H1 (cell line): ENCODE data around the gene PLXNA4. TPM values are rescaled to one million over a fixed set of nuclear protein-coding genes. Genes with fewer than 3 reads are reported as not detected.

Experiments used
- CTCF ChIA-PET: fragments of 300-600 bp; sonication (Branson Sonifier 250); formaldehyde crosslinking; loops from one replicate; lab custom pipeline; 2021; ENCODE audit not compliant: partially characterized antibody; lab: Charles Lee
- POLR2A ChIA-PET: fragments of 300-600 bp; sonication (Branson Sonifier 250); formaldehyde crosslinking; loops from one replicate; lab custom pipeline; 2021; ENCODE audit warnings: inconsistent platforms; ENCODE audit not compliant: partially characterized antibody; lab: Charles Lee
- DNase-seq, 2 experiments: peaks; one replicate each; pipeline versions ENCODE4 v3.0.0 to v3.0.0-alpha.2; 2010 to 2022; ENCODE audit warnings: low spot score in 2 of 2, low read depth in 1 of 2, mixed read lengths in 1 of 2
- FAIRE-seq: peaks from 2 replicates; lab custom pipeline; 2011; peaks lifted over from hg19 to GRCh38; lab: Jason Lieb, UNC
- H2AFZ ChIP-seq: 2 replicates; pipeline ENCODE4 v1.8.1; 2012; ENCODE audit warnings: low read length, inconsistent platforms
- H2AK5ac ChIP-seq: 2 replicates; pipeline ENCODE4 v1.6.1; 2013; ENCODE audit warnings: low read depth, low read length
- H2BK120ac ChIP-seq: replicated peaks from 2 replicates; pipeline ENCODE3; 2013; ENCODE audit warnings: low read depth, low read length, inconsistent platforms
- H2BK12ac ChIP-seq: 2 replicates; pipeline ENCODE4 v1.6.1; 2013; ENCODE audit warnings: low read depth, low read length
- H2BK15ac ChIP-seq: 2 replicates; pipeline ENCODE4 v1.6.1; 2013; ENCODE audit warnings: low read length
- H2BK20ac ChIP-seq: 2 replicates; pipeline ENCODE4 v1.6.1; 2013; ENCODE audit warnings: low read length
- H2BK5ac ChIP-seq: 2 replicates; pipeline ENCODE4 v1.6.1; 2013; ENCODE audit warnings: low read depth, low read length
- H3K14ac ChIP-seq: 2 replicates; pipeline ENCODE4 v1.6.1; 2013; ENCODE audit warnings: inconsistent platforms; ENCODE audit not compliant: insufficient read length
- H3K18ac ChIP-seq: 2 replicates; pipeline ENCODE4 v1.6.1; 2013; ENCODE audit warnings: low read length; ENCODE audit errors: extremely low read depth
- H3K23ac ChIP-seq: 2 replicates; pipeline ENCODE4 v1.6.1; 2013; ENCODE audit warnings: inconsistent platforms; ENCODE audit not compliant: insufficient read length
- H3K23me2 ChIP-seq: 2 replicates; pipeline ENCODE4 v1.6.1; 2013; ENCODE audit warnings: low read depth, low read length
- H3K27ac ChIP-seq: 2 replicates; pipeline ENCODE4 v1.6.1; 2011; ENCODE audit warnings: low read depth, low read length, inconsistent platforms
- H3K27me3 ChIP-seq, 4 experiments: replicated peaks in 1 of 4; 1 replicate in 1 of 4; 2 replicates in 3 of 4; pipeline versions ENCODE4 v1.6.1 to v1.8.1; 2011 to 2013; ENCODE audit warnings: low read length in 3 of 4, mild to moderate bottlenecking in 3 of 4, inconsistent platforms in 2 of 4, mixed read lengths in 2 of 4, moderate library complexity in 1 of 4; ENCODE audit not compliant: control insufficient read depth in 3 of 4, insufficient read depth in 3 of 4; ENCODE audit errors: extremely low read depth in 1 of 4
- H3K36me3 ChIP-seq, 4 experiments: 2 replicates each; pipeline versions ENCODE4 v1.6.1 to v1.8.1; 2011 to 2013; ENCODE audit warnings: mild to moderate bottlenecking in 4 of 4, low read length in 3 of 4, moderate library complexity in 2 of 4, control low read depth in 1 of 4, inconsistent platforms in 1 of 4; ENCODE audit not compliant: insufficient read depth in 4 of 4, control insufficient read depth in 2 of 4
- H3K4ac ChIP-seq: replicated peaks from 2 replicates; pipeline ENCODE3; 2013; ENCODE audit warnings: low read length, low read depth, mixed read lengths, inconsistent platforms; ENCODE audit not compliant: insufficient read length
- H3K4me1 ChIP-seq, 4 experiments: replicated peaks in 1 of 4; 1 replicate in 1 of 4; 2 replicates in 3 of 4; pipeline versions ENCODE4 v1.6.1 to v1.8.1; 2011 to 2013; ENCODE audit warnings: low read length in 3 of 4, inconsistent platforms in 2 of 4, mixed read lengths in 1 of 4; ENCODE audit not compliant: insufficient read depth in 4 of 4, control insufficient read depth in 3 of 4
- H3K4me2 ChIP-seq, 2 experiments: 2 replicates each; pipeline versions ENCODE4 v1.6.1 to v1.8.1; 2011 to 2013; ENCODE audit warnings: low read depth in 2 of 2, low read length in 2 of 2, control low read depth in 1 of 2, inconsistent platforms in 1 of 2, mild to moderate bottlenecking in 1 of 2; ENCODE audit not compliant: insufficient read depth in 1 of 2
- H3K4me3 ChIP-seq, 4 experiments: fragments of 200-600, 300-600 bp in 1 of 4; sonication (generic), shearing (Covaris generic), sonication (Bioruptor Twin) in 1 of 4; 2 replicates each; pipeline versions ENCODE4 v1.5.1 to v1.8.1; 2011 to 2016; ENCODE audit warnings: low read length in 4 of 4, low read depth in 3 of 4, control low read depth in 2 of 4, inconsistent platforms in 2 of 4, mild to moderate bottlenecking in 2 of 4, mixed read lengths in 1 of 4, moderate library complexity in 1 of 4; ENCODE audit not compliant: insufficient read depth in 2 of 4; ENCODE audit errors: extremely low read depth in 1 of 4
- H3K56ac ChIP-seq: replicated peaks from 2 replicates; pipeline ENCODE3; 2013; ENCODE audit warnings: low read depth, mild to moderate bottlenecking, mixed read lengths, low read length, inconsistent platforms; ENCODE audit not compliant: insufficient read length
- H3K79me1 ChIP-seq: 2 replicates; pipeline ENCODE4 v1.6.1; 2013; ENCODE audit warnings: low read depth, low read length, control low read depth
- H3K79me2 ChIP-seq, 2 experiments: 2 replicates each; pipeline versions ENCODE4 v1.6.1 to v1.8.1; 2012 to 2013; ENCODE audit warnings: low read length in 2 of 2, mild to moderate bottlenecking in 2 of 2, inconsistent platforms in 1 of 2; ENCODE audit not compliant: insufficient read depth in 2 of 2, control insufficient read depth in 1 of 2
- H3K9ac ChIP-seq, 4 experiments: replicated peaks in 1 of 4; 1 replicate in 1 of 4; 2 replicates in 3 of 4; pipeline versions ENCODE4 v1.6.1 to v1.8.1; 2011 to 2013; ENCODE audit warnings: low read depth in 3 of 4, low read length in 3 of 4, control low read depth in 2 of 4, mild to moderate bottlenecking in 2 of 4, moderate library complexity in 2 of 4, inconsistent platforms in 1 of 4; ENCODE audit errors: extremely low read depth in 1 of 4
- H3K9me3 ChIP-seq, 2 experiments: 2 replicates each; pipeline versions ENCODE4 v1.6.1 to v1.8.1; 2012 to 2013; ENCODE audit warnings: mild to moderate bottlenecking in 2 of 2, moderate library complexity in 2 of 2, control low read depth in 1 of 2, inconsistent platforms in 1 of 2, low read depth in 1 of 2, low read length in 1 of 2, mixed read lengths in 1 of 2; ENCODE audit not compliant: insufficient read depth in 2 of 2
- H4K20me1 ChIP-seq, 2 experiments: replicated peaks in 1 of 2; 2 replicates each; pipeline versions ENCODE3 to v1.8.1; 2011 to 2013; ENCODE audit warnings: inconsistent platforms in 2 of 2, low read length in 2 of 2, mild to moderate bottlenecking in 1 of 2; ENCODE audit not compliant: insufficient read depth in 2 of 2, control insufficient read depth in 1 of 2
- H4K5ac ChIP-seq: 2 replicates; pipeline ENCODE4 v1.6.1; 2013; ENCODE audit warnings: low read length, low read depth, mixed read lengths, inconsistent platforms; ENCODE audit not compliant: insufficient read length
- H4K8ac ChIP-seq: 2 replicates; pipeline ENCODE4 v1.8.0; 2013; ENCODE audit warnings: mild to moderate bottlenecking, moderate library complexity, low read length, inconsistent platforms; ENCODE audit not compliant: insufficient read depth; ENCODE audit errors: extremely low read depth
- H4K91ac ChIP-seq: replicated peaks from 2 replicates; pipeline ENCODE3; 2013; ENCODE audit warnings: low read length, mixed read lengths, inconsistent platforms; ENCODE audit not compliant: insufficient read length
- ATF3 ChIP-seq: IDR thresholded peaks from 2 replicates; pipeline ENCODE4 v1.6.1; 2011; ENCODE audit warnings: low read depth, mild to moderate bottlenecking, low read length; ENCODE audit not compliant: insufficient read depth
- CTCF ChIP-seq, 3 experiments: IDR thresholded peaks; 1 replicate in 2 of 3; 2 replicates in 1 of 3; pipeline versions ENCODE4 v1.5.1 to v1.6.1; 2011; ENCODE audit warnings: low read length in 3 of 3, mild to moderate bottlenecking in 3 of 3, inconsistent platforms in 2 of 3, low read depth in 1 of 3, moderate library complexity in 1 of 3; ENCODE audit not compliant: insufficient read depth in 1 of 3; ENCODE audit errors: control extremely low read depth in 1 of 3
- EGR1 ChIP-seq: IDR thresholded peaks from 2 replicates; pipeline ENCODE4 v1.6.1; 2011; ENCODE audit warnings: low read depth, low read length, borderline replicate concordance
- EZH2 ChIP-seq: fragments of 200-600 bp; sonication (generic); IDR thresholded peaks from 2 replicates; pipeline ENCODE4 v1.7.1; 2012; ENCODE audit warnings: low read depth, mild to moderate bottlenecking, moderate library complexity, low read length, inconsistent platforms; ENCODE audit not compliant: severe bottlenecking
- JUN ChIP-seq: IDR thresholded peaks from 2 replicates; pipeline ENCODE4 v1.6.1; 2011; ENCODE audit warnings: low read depth, mild to moderate bottlenecking, improper control_type of control experiment, low read length
- JUND ChIP-seq: IDR thresholded peaks from 2 replicates; pipeline ENCODE4 v1.6.1; 2011; ENCODE audit warnings: mild to moderate bottlenecking, improper control_type of control experiment, low read length
- NRF1 ChIP-seq: IDR thresholded peaks from 2 replicates; pipeline ENCODE4 v1.6.1; 2011; ENCODE audit warnings: mild to moderate bottlenecking, low read depth, low read length, improper control_type of control experiment
- POU5F1 ChIP-seq: IDR thresholded peaks from 2 replicates; pipeline ENCODE4 v1.6.1; 2011; ENCODE audit warnings: low read depth, mild to moderate bottlenecking, low read length, moderate library complexity
- RFX5 ChIP-seq: IDR thresholded peaks from 2 replicates; pipeline ENCODE4 v1.6.1; 2011; ENCODE audit warnings: low read depth, low read length, improper control_type of control experiment, borderline replicate concordance
- SAP30 ChIP-seq: fragments of 300-600 bp; sonication (generic); IDR thresholded peaks from 2 replicates; pipeline ENCODE4 v1.7.1; 2012; ENCODE audit warnings: low read length, moderate library complexity, mild to moderate bottlenecking, inconsistent platforms; ENCODE audit not compliant: insufficient read depth, insufficient replicate concordance
- SRF ChIP-seq: IDR thresholded peaks from 2 replicates; pipeline ENCODE4 v1.6.1; 2011; ENCODE audit warnings: mild to moderate bottlenecking, low read depth, low read length, moderate library complexity
- whole genome bisulfite sequencing, 2 experiments: shearing (Covaris generic) in 1 of 2; methylation state at CpG; one replicate each; pipeline versions ENCODE4 v1.1.6 to v1.1.7; 2013 to 2015; ENCODE audit warnings: low lambda C conversion rate in 2 of 2, mixed read lengths in 2 of 2, inconsistent platforms in 1 of 2, low coverage in 1 of 2, missing lambda C conversion rate in 1 of 2; ENCODE audit not compliant: insufficient replicate concordance in 2 of 2, insufficient coverage in 1 of 2, insufficient read length in 1 of 2; ENCODE audit errors: extremely low coverage in 1 of 2, missing lambda C conversion rate in 1 of 2; 5-methylcytosine and 5-hydroxymethylcytosine counted together
- polyA plus RNA-seq, 7 experiments: library from polyadenylated mRNA; depleted of rRNA in 3 of 7; stranded (reverse) in 5 of 7; unstranded in 2 of 7; fragments of >200 nt in 5 of 7; fragments of 200-250 nt in 2 of 7; gene quantifications; 1 replicate in 5 of 7; 2 replicates in 1 of 7; 4 replicates in 1 of 7; pipeline versions ENCODE4 v1.2.1 to v1.2.3, GENCODE V29; 2011 to 2013; ENCODE audit warnings: missing spikeins in 2 of 7, mixed read lengths in 2 of 7
- total RNA-seq: library from RNA; stranded (reverse); fragmentation: NEBNext Ultra II Directional; extraction: Animal tissue kit (Norgen Biotek cat#: 25700); gene quantifications from 2 replicates; pipeline ENCODE4 v1.2.1, GENCODE V29; 2021

Gene PLXNA4
- total and polyA plus RNA-seq, 2 of the 8 experiments (the other 6 are each of a cell fraction or from before 2014, with no cell fraction given), result 0.76 to 0.79 TPM

- H4K91ac ChIP-seq, result no peak overlapping the region
- no peak overlapping the region for H3K56ac ChIP-seq
- no peaks in the 10 kb centered on the region for H3K36me3 ChIP-seq
- no peak overlapping the region for H2BK5ac ChIP-seq
- ChIA-PET POLR2A (interaction anchor here (1.2 kb wide), 1 partner anchor 10 kb away, joined by 3 read pairs; no protein-coding TSS in a partner anchor), CTCF (interaction anchor here (0.8 to 1.5 kb wide), 4 partner anchors 9 to 100 kb away, joined by 3 read pairs; no protein-coding TSS in a partner anchor)
- no peak overlapping the region for H3K9ac ChIP-seq
- H2AK5ac ChIP-seq, result no peak overlapping the region
- DNase-seq (no peak), FAIRE-seq (no peak)
- no peak overlapping the region for H3K4ac ChIP-seq
- no peak overlapping the region for H2BK12ac ChIP-seq
- H3K79me2 ChIP-seq, result no peaks in the 10 kb centered on the region
- H3K23ac ChIP-seq, result no peak overlapping the region
- H4K20me1 ChIP-seq, result no peaks in the 10 kb centered on the region
- H3K14ac ChIP-seq, result no peak overlapping the region
- peaks cover 8 to 16% (median 11%) of the 10 kb centered on the region in 4 experiments for H3K4me1 ChIP-seq
- H3K27me3 ChIP-seq, result no peaks in the 10 kb centered on the region
- no peak overlapping the region for H2BK20ac ChIP-seq
- WGBS, 2 experiments, result 95% methylated on average over 5 of the region's 5 CpGs; no CpG with 5 or more reads in 1 of the 2 experiments
- H3K4me2 ChIP-seq, result no peak overlapping the region
- H3K27ac ChIP-seq, result no peak overlapping the region
- H2BK15ac ChIP-seq, result 0 out of 2 replicates have a peak overlapping the region, but pooled peaks have one; percentile 5
- H4K8ac ChIP-seq, result no peak overlapping the region
- no peak overlapping the region for H3K4me3 ChIP-seq
- H3K9me3 ChIP-seq, result no peaks in the 10 kb centered on the region
- H4K5ac ChIP-seq, result no peak overlapping the region
- H3K18ac ChIP-seq, result no peak overlapping the region
- no peak overlapping the region for H2AFZ ChIP-seq
- no peaks in the 10 kb centered on the region for H3K79me1 ChIP-seq
- no peak overlapping the region for H2BK120ac ChIP-seq
- H3K23me2 ChIP-seq, result no peaks in the 10 kb centered on the region
- TF ChIP-seq SRF (no peak), ATF3 (no peak), EZH2 (no peak), CTCF (IDR thresholded peaks at IDR 0.05; ENCODE audit: control extremely low read depth in 1 of 3, insufficient read depth in 1 of 3, low read depth in 1 of 3, low read length in 3 of 3) (no peak), POU5F1 (no peak), JUND (no peak), JUN (no peak), SAP30 (no peak), NRF1 (no peak), RFX5 (no peak), EGR1 (no peak)
Measured at GRCh38 chr7:132193898-132194297, 382.4 kb downstream of the PLXNA4 start.
